ENCODE results near the gene U2AF2. TPM values are rescaled to one million over a fixed set of nuclear protein-coding genes. Genes with fewer than 3 reads are reported as not detected.

U2AF2 gene
- total RNA-seq, 4 donors from 2014 or later, result 68.4 to 115 (median 85.7) TPM

GRCh38 chr19:55667006-55667381 lies 12.2 kb downstream of the U2AF2 start:
- intact Hi-C loops (cut with DNase I), result no loop called here
- H3K4me3 ChIP-seq (replicated peaks in 1 of 3), result no peak overlapping the region
- 89 to 93% methylated on average over 3 to 4 of the region's 4 CpGs for WGBS, 2 donors
- H3K4me1 ChIP-seq, result no peaks in the 10 kb centered on the region
- no peaks in the 10 kb centered on the region for H3K9me3 ChIP-seq
- no peaks in the 10 kb centered on the region for H3K27me3 ChIP-seq
- peaks cover 77 to 78% of the 10 kb centered on the region in 2 donors for H3K36me3 ChIP-seq
- TF ChIP-seq CTCF (IDR thresholded peaks at IDR 0.05), result no peak
- TF ChIP-seq POLR2A (IDR thresholded peaks at IDR 0.05), result no peak
- H3K27ac ChIP-seq, result no peak overlapping the region
- no peak for DNase-seq

GRCh38 chr19:55667511-55667910 lies 12.7 kb downstream of the U2AF2 start:
- no peak overlapping the region for H3K4me3 ChIP-seq (replicated peaks in 1 of 3)
- no peak for DNase-seq
- WGBS, 2 donors, result 91 to 92% methylated on average over 12 of the region's 12 CpGs
- H3K27ac ChIP-seq, result no peak overlapping the region
- H3K4me1 ChIP-seq, result no peaks in the 10 kb centered on the region
- no peaks in the 10 kb centered on the region for H3K27me3 ChIP-seq
- no peak for TF ChIP-seq CTCF (IDR thresholded peaks at IDR 0.05)
- no peak for TF ChIP-seq POLR2A (IDR thresholded peaks at IDR 0.05)
- no peaks in the 10 kb centered on the region for H3K9me3 ChIP-seq
- H3K36me3 ChIP-seq, result peaks cover 72 to 73% of the 10 kb centered on the region in 2 donors
- intact Hi-C loops (cut with DNase I), result no loop called here

- 80 to 88% methylated on average over 8 to 9 of the region's 11 CpGs for WGBS, 2 donors
- intact Hi-C loops (cut with DNase I), result no loop called here
Observed at GRCh38 chr19:55667958-55668357, 13.1 kb downstream of the U2AF2 start.

GRCh38 chr19:55668603-55669348 lies 13.9 kb downstream of the U2AF2 start:
- H3K4me3 ChIP-seq (replicated peaks in 1 of 3), result no peak overlapping the region
- H3K9me3 ChIP-seq, result no peaks in the 10 kb centered on the region
- TF ChIP-seq POLR2A (IDR thresholded peaks at IDR 0.05) (no peak), CTCF (IDR thresholded peaks at IDR 0.05) (no peak)
- no peaks in the 10 kb centered on the region for H3K4me1 ChIP-seq
- 90 to 95% methylated on average over 18 to 23 of the region's 30 CpGs for WGBS, 2 donors
- peaks cover 60 to 67% of the 10 kb centered on the region in 2 donors for H3K36me3 ChIP-seq
- no peak overlapping the region for H3K27ac ChIP-seq
- intact Hi-C loops (cut with DNase I), result no loop called here
- no peaks in the 10 kb centered on the region for H3K27me3 ChIP-seq
- no peak for DNase-seq

More at GRCh38 chr19:55667958-55668357, 13.1 kb downstream of the U2AF2 start:
- no peaks in the 10 kb centered on the region for H3K4me1 ChIP-seq
- H3K36me3 ChIP-seq, result peaks cover 68% of the 10 kb centered on the region in 2 donors
- DNase-seq, result no peak
- TF ChIP-seq POLR2A (IDR thresholded peaks at IDR 0.05) (no peak), CTCF (IDR thresholded peaks at IDR 0.05) (no peak)
- H3K27me3 ChIP-seq, result no peaks in the 10 kb centered on the region
- H3K9me3 ChIP-seq, result no peaks in the 10 kb centered on the region
- no peak overlapping the region for H3K4me3 ChIP-seq (replicated peaks in 1 of 3)
- no peak overlapping the region for H3K27ac ChIP-seq

GRCh38 chr19:55669418-55670279 lies 14.8 kb downstream of the U2AF2 start:
- no peak for DNase-seq
- H3K27me3 ChIP-seq, result no peaks in the 10 kb centered on the region
- intact Hi-C loops (cut with DNase I), result no loop called here
- H3K4me1 ChIP-seq, result peaks cover 0 to 4% of the 10 kb centered on the region in 2 donors
- no peak overlapping the region for H3K4me3 ChIP-seq (replicated peaks in 1 of 3)
- TF ChIP-seq POLR2A (IDR thresholded peaks at IDR 0.05) (no peak), CTCF (IDR thresholded peaks at IDR 0.05) (no peak)
- H3K36me3 ChIP-seq, result peaks cover 53 to 62% of the 10 kb centered on the region in 2 donors
- H3K9me3 ChIP-seq, result no peaks in the 10 kb centered on the region
- WGBS, 2 donors, result 89 to 93% methylated on average over 38 to 39 of the region's 43 CpGs
- H3K27ac ChIP-seq, result no peak overlapping the region
